Left ventricle myocardium inferior (tissue), 1 donor: Measurements from ENCODE around the gene P2RX1. TPM values are rescaled to one million over a fixed set of nuclear protein-coding genes. Genes with fewer than 3 reads are reported as not detected.

Experiments
- DNase-seq: peaks from one replicate; pipeline ENCODE4 v3.0.0-alpha.2; 2020
- H3K27ac ChIP-seq: fragments of 200-600 bp; replicated peaks from 2 replicates; pipeline ENCODE4 v1.8.0; 2021
- H3K27me3 ChIP-seq: fragments of 200-600 bp; 2 replicates; pipeline ENCODE4 v1.8.0; 2021; ENCODE audit warnings: low read depth
- H3K36me3 ChIP-seq: fragments of 200-600 bp; 2 replicates; pipeline ENCODE4 v1.8.0; 2021
- H3K4me1 ChIP-seq: fragments of 200-600 bp; 2 replicates; pipeline ENCODE4 v1.8.0; 2021
- H3K4me3 ChIP-seq: fragments of 200-600 bp; 2 replicates; pipeline ENCODE4 v1.8.0; 2021; ENCODE audit warnings: mild to moderate bottlenecking, moderate library complexity
- H3K9me3 ChIP-seq: fragments of 200-600 bp; replicated peaks from 2 replicates; pipeline ENCODE4 v1.8.0; 2021
- CTCF ChIP-seq: fragments of 200-600 bp; IDR thresholded peaks from 2 replicates; pipeline ENCODE4 v1.8.0; 2021; ENCODE audit warnings: antibody characterized with exemption, mild to moderate bottlenecking, borderline replicate concordance
- intact Hi-C: fragments of 100-400 bp; cut with micrococcal nuclease; formaldehyde crosslinking; loops from one replicate; pipeline ENCODE4 v1.11.0; 2022
- total RNA-seq: library from RNA; stranded (reverse); fragmentation: NEBNext Ultra II Directional; extraction: Animal tissue kit (Norgen Biotek cat#: 25700); gene quantifications from one replicate; pipeline ENCODE4 v1.2.1, GENCODE V29; 2021
- donor health status: DM: no; HTN: yes; CAD: no; lungs with severe emphysema.

P2RX1 gene
- total RNA-seq, 1 donor from 2014 or later = 0.55 TPM

- Histone ChIP-seq H3K27ac (peak overlapping the region; percentile 61), H3K4me1 (peaks cover 21% of the 10 kb centered on the region), H3K27me3 (no peaks in the 10 kb centered on the region), H3K9me3 (no peaks in the 10 kb centered on the region), H3K36me3 (peaks cover 7% of the 10 kb centered on the region), H3K4me3 (peak overlapping the region; percentile 60)
- intact Hi-C loops = no loop called here
- peak; percentile 53 for DNase-seq
- no peak for TF ChIP-seq CTCF
Observed at GRCh38 chr17:3944485-3945388, 28.5 kb upstream of the P2RX1 start.

GRCh38 chr17:3943240-3943891 is 27.1 kb upstream of the P2RX1 start:
- H3K27me3 ChIP-seq = no peaks in the 10 kb centered on the region
- no peak for DNase-seq
- no peaks in the 10 kb centered on the region for H3K9me3 ChIP-seq
- H3K4me1 ChIP-seq = peaks cover 21% of the 10 kb centered on the region
- H3K4me3 ChIP-seq = peak overlapping the region; percentile 60
- intact Hi-C loops = no loop called here
- TF ChIP-seq CTCF = no peak
- peaks cover 7% of the 10 kb centered on the region for H3K36me3 ChIP-seq
- no peak overlapping the region for H3K27ac ChIP-seq

GRCh38 chr17:3940965-3941698 is 24.9 kb upstream of the P2RX1 start:
- H3K4me1 ChIP-seq = peaks cover 21% of the 10 kb centered on the region
- no peak for DNase-seq
- no peaks in the 10 kb centered on the region for H3K27me3 ChIP-seq
- no peaks in the 10 kb centered on the region for H3K9me3 ChIP-seq
- peaks cover 14% of the 10 kb centered on the region for H3K36me3 ChIP-seq
- H3K27ac ChIP-seq = no peak overlapping the region
- intact Hi-C loops = no loop called here
- H3K4me3 ChIP-seq = no peak overlapping the region
- TF ChIP-seq CTCF = no peak

- H3K4me3 ChIP-seq = no peak overlapping the region
- H3K4me1 ChIP-seq = peaks cover 4% of the 10 kb centered on the region
- no peaks in the 10 kb centered on the region for H3K27me3 ChIP-seq
- no peak overlapping the region for H3K27ac ChIP-seq
- no peaks in the 10 kb centered on the region for H3K9me3 ChIP-seq
- no peak for DNase-seq
- TF ChIP-seq CTCF = no peak
- intact Hi-C loops = no loop called here
- H3K36me3 ChIP-seq = peaks cover 14% of the 10 kb centered on the region
Observed at GRCh38 chr17:3937359-3937758, 21.1 kb upstream of the P2RX1 start.

GRCh38 chr17:3935825-3936355 is 19.6 kb upstream of the P2RX1 start:
- intact Hi-C loops = no loop called here

More at GRCh38 chr17:3935825-3936355, 19.6 kb upstream of the P2RX1 start:
- no peak for DNase-seq
- peaks cover 4% of the 10 kb centered on the region for H3K4me1 ChIP-seq
- H3K36me3 ChIP-seq = peaks cover 12% of the 10 kb centered on the region
- no peaks in the 10 kb centered on the region for H3K27me3 ChIP-seq
- H3K9me3 ChIP-seq = no peaks in the 10 kb centered on the region
- H3K27ac ChIP-seq = no peak overlapping the region
- no peak overlapping the region for H3K4me3 ChIP-seq
- TF ChIP-seq CTCF = no peak
